Endodermal cell (in vitro differentiated cells): Measurements from ENCODE around the gene OBSCN. TPM values are rescaled to one million over a fixed set of nuclear protein-coding genes. Genes with fewer than 3 reads are reported as not detected.

ENCODE experiments used
- DNase-seq: peaks from one replicate; pipeline ENCODE4 v3.0.0-alpha.2; 2017
- H3K27ac ChIP-seq: 2 replicates; pipeline ENCODE4 v1.5.1; 2013; ENCODE audit warnings: mild to moderate bottlenecking, low read depth, low read length, moderate library complexity
- H3K27me3 ChIP-seq: 2 replicates; pipeline ENCODE4 v1.6.1; 2013; ENCODE audit warnings: mild to moderate bottlenecking, low read length, moderate library complexity; ENCODE audit not compliant: insufficient read depth, control insufficient read depth, poor library complexity, severe bottlenecking
- H3K36me3 ChIP-seq: 2 replicates; pipeline ENCODE4 v1.7.0; 2013; ENCODE audit warnings: mild to moderate bottlenecking, low read length, moderate library complexity; ENCODE audit not compliant: control insufficient read depth, insufficient read depth
- H3K4me1 ChIP-seq: one replicate; pipeline ENCODE4 v1.7.0; 2013; ENCODE audit warnings: low read length; ENCODE audit not compliant: control insufficient read depth, insufficient read depth
- H3K4me3 ChIP-seq: 2 replicates; pipeline ENCODE4 v1.5.1; 2013; ENCODE audit warnings: mild to moderate bottlenecking, low read length, moderate library complexity
- H3K9ac ChIP-seq: 2 replicates; pipeline ENCODE4 v1.6.1; 2013; ENCODE audit warnings: mild to moderate bottlenecking, low read length, moderate library complexity; ENCODE audit not compliant: poor library complexity, severe bottlenecking; ENCODE audit errors: extremely low read depth
- H3K9me3 ChIP-seq: 2 replicates; pipeline ENCODE4 v1.6.1; 2013; ENCODE audit warnings: mild to moderate bottlenecking, low read length, moderate library complexity; ENCODE audit not compliant: control insufficient read depth
- H3K27ac Mint-ChIP-seq: 2 replicates; pipeline ENCODE4 v1.8.0; 2020; ENCODE audit warnings: mixed read lengths
- H3K27me3 Mint-ChIP-seq: 2 replicates; pipeline ENCODE4 v1.8.0; 2021; ENCODE audit warnings: mild to moderate bottlenecking, mixed read lengths; ENCODE audit not compliant: insufficient read depth
- H3K36me3 Mint-ChIP-seq: 2 replicates; pipeline ENCODE4 v1.8.0; 2020; ENCODE audit warnings: low read depth, mixed read lengths
- H3K4me1 Mint-ChIP-seq: 2 replicates; pipeline ENCODE4 v1.8.0; 2020; ENCODE audit warnings: mixed read lengths
- H3K4me3 Mint-ChIP-seq: 2 replicates; pipeline ENCODE4 v1.8.0; 2020; ENCODE audit warnings: mild to moderate bottlenecking, moderate library complexity, mixed read lengths
- H3K9me3 Mint-ChIP-seq: 2 replicates; pipeline ENCODE4 v1.8.0; 2020; ENCODE audit warnings: mild to moderate bottlenecking, mixed read lengths
- CTCF ChIP-seq: fragments of 200-600 bp; sonication (generic); conservative IDR thresholded peaks from 2 replicates; pipeline ENCODE4 v1.5.0; 2021; ENCODE audit warnings: antibody characterized with exemption, mild to moderate bottlenecking
- WGBS, 2 experiments: methylation state at CpG; one replicate each; pipeline versions ENCODE4 v1.1.5 to v1.1.7; 2013; ENCODE audit warnings: missing lambda C conversion rate in 2 of 2, mixed read lengths in 1 of 2; ENCODE audit not compliant: insufficient coverage in 1 of 2, insufficient read length in 1 of 2; 5-methylcytosine and 5-hydroxymethylcytosine counted together
- total RNA-seq, 2 donors: library from RNA; stranded (reverse); fragmentation: NEBNext Ultra II Directional in 1 of 2; extraction: Animal tissue kit (Norgen Biotek cat#: 25700) in 1 of 2; gene quantifications; 2 replicates in 1 of 2; 3 replicates in 1 of 2; pipeline ENCODE4 v1.2.1, GENCODE V29; 2021

The OBSCN gene
- total RNA-seq, 2 donors from 2014 or later, result 53.7 to 68.9 TPM

GRCh38 chr1:228181645-228182034 is 26.2 kb upstream of the OBSCN start:
- Mint-ChIP-seq H3K27ac (no peak overlapping the region), H3K27me3 (no peaks in the 10 kb centered on the region), H3K4me3 (no peak overlapping the region), H3K36me3 (no peaks in the 10 kb centered on the region), H3K9me3 (no peaks in the 10 kb centered on the region), H3K4me1 (peaks cover 4% of the 10 kb centered on the region)
- no peaks in the 10 kb centered on the region for H3K9me3 ChIP-seq
- H3K36me3 ChIP-seq, result no peaks in the 10 kb centered on the region
- no peak for TF ChIP-seq CTCF
- H3K4me1 ChIP-seq, result no peaks in the 10 kb centered on the region
- no peak overlapping the region for H3K27ac ChIP-seq
- H3K27me3 ChIP-seq, result no peaks in the 10 kb centered on the region
- 89 to 94% methylated on average over 7 to 9 of the region's 9 CpGs for WGBS, 2 experiments
- no peak overlapping the region for H3K9ac ChIP-seq
- no peak overlapping the region for H3K4me3 ChIP-seq
- DNase-seq, result no peak

GRCh38 chr1:228182296-228183030 is 25.4 kb upstream of the OBSCN start:
- H3K36me3 ChIP-seq, result no peaks in the 10 kb centered on the region
- Mint-ChIP-seq H3K36me3 (no peaks in the 10 kb centered on the region), H3K27ac (no peak overlapping the region), H3K4me1 (peaks cover 4% of the 10 kb centered on the region), H3K4me3 (no peak overlapping the region), H3K9me3 (no peaks in the 10 kb centered on the region), H3K27me3 (no peaks in the 10 kb centered on the region)
- H3K4me3 ChIP-seq, result no peak overlapping the region
- WGBS, 2 experiments, result 82 to 87% methylated on average over 2 to 10 of the region's 32 CpGs
- H3K27ac ChIP-seq, result no peak overlapping the region
- no peaks in the 10 kb centered on the region for H3K9me3 ChIP-seq
- no peak for DNase-seq
- no peak for TF ChIP-seq CTCF
- no peaks in the 10 kb centered on the region for H3K27me3 ChIP-seq
- H3K4me1 ChIP-seq, result no peaks in the 10 kb centered on the region
- H3K9ac ChIP-seq, result no peak overlapping the region

GRCh38 chr1:228184152-228184551 is 23.7 kb upstream of the OBSCN start:
- Histone ChIP-seq H3K4me1 (no peaks in the 10 kb centered on the region), H3K9ac (no peak overlapping the region), H3K9me3 (no peaks in the 10 kb centered on the region), H3K36me3 (no peaks in the 10 kb centered on the region), H3K4me3 (no peak overlapping the region), H3K27ac (no peak overlapping the region), H3K27me3 (no peaks in the 10 kb centered on the region)
- no peak overlapping the region for H3K4me3 Mint-ChIP-seq
- no peaks in the 10 kb centered on the region for H3K36me3 Mint-ChIP-seq
- H3K27ac Mint-ChIP-seq, result no peak overlapping the region
- peaks cover 11% of the 10 kb centered on the region for H3K27me3 Mint-ChIP-seq
- no peak for DNase-seq
- peaks cover 4% of the 10 kb centered on the region for H3K4me1 Mint-ChIP-seq
- 88 to 91% methylated on average over 7 of the region's 7 CpGs for WGBS, 2 experiments
- no peak for TF ChIP-seq CTCF
- no peaks in the 10 kb centered on the region for H3K9me3 Mint-ChIP-seq
